Stimulated activated CD4-positive, alpha-beta T cell treated with anti-CD3 and anti-CD28 coated beads, Interleukin-2, amount 100 ng/mL, for 48 hours (primary cell): ENCODE data around the gene RNU2-63P.
A peak's percentile ranks its signal among the peaks of the same experiment; 100 is the strongest.
"Not testable (repeated sequence)": the region's sequence is repeated elsewhere in the genome, so short reads cannot be mapped to it uniquely, and the experiment has no call there.

ENCODE experiments used
- DNase-seq, 2 donors: peaks; one replicate each; pipeline ENCODE4 v3.0.0-alpha.2; 2020

RNU2-63P gene

DNA sequence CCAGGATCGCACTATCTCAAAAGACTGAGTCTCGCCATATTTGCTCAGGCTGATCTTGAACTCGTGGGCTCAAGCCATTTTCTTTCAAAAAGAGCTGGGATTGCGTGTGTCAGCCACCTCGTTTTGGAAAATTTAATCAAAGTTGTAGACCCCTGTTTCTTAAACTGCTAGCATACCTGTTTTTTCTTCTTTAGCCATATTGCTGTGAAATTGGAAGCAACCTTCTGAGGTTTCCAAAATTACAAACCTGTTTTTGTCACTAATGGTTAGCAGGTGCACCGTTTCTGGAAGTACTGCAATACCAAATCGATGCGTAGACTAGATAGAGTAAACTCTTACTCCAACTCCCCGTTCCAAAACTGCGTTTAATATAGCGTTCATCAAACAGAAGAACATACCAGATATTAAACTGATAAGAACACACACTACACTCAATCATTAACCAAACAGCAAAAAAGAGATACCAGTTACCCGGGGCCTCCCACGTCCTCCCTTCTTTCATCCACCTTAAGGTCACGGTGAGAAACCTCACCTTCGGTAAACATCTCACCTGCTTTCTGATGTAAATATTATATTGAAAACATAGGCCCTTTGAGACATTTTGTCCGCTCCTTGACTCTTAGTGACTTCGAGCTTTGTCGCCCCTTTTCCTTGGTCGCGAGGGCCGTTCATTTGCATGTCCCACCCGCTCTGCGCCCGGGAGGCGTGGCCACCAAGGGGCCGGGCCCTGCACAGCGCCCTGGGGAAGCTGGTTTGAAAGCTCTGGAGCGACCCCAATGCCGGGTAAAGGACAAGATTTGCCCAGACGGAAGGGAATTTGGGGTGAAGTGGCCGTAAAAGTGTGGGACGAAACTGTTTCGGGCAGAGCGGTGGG, at the start of gene RNU2-63P:
Gene RNU2-63P, minus strand, starts transcription at position 462 of the 874 bp plus-strand sequence.
- DNase-seq, result peak; percentile 65 to 74

DNA sequence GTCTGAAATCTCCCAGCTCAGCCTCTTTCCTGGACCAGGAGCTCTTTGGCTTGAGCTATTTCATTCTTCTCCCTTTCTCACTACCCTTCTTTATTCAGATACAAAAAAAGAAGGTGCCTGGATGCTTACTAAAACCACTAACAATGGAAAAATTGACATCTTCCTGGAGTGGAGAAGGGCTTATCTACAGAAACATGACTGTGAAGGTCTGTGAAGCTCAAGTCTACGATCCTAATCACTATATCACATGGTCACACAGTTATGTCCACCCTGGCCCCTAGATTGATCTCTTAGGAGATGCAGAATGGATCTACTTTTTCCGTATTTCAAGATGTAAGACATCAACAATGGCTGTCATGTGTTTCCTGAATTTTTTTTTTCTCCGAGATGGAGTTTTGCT, 44.9 kb upstream of the RNU2-63P start:
- DNase-seq, result no peak

DNA sequence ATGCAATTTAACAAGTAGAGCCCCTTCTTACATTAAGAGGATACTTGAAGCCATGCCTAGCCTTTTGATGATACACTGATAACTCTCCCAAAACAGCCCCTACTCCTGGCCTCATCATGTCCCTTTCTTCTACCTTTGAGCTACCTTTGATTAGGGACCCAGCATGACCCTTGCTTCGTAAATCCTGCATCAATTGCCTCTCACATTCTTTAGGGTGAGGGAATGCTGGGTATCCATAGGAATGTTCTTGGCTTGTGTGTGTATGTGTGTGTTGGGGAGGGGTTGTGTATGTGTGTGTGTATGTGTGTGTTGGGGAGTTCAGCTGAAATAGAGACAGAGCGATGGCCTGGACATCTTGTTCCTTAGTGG, 44.5 kb upstream of the RNU2-63P start:
- no peak for DNase-seq

DNA sequence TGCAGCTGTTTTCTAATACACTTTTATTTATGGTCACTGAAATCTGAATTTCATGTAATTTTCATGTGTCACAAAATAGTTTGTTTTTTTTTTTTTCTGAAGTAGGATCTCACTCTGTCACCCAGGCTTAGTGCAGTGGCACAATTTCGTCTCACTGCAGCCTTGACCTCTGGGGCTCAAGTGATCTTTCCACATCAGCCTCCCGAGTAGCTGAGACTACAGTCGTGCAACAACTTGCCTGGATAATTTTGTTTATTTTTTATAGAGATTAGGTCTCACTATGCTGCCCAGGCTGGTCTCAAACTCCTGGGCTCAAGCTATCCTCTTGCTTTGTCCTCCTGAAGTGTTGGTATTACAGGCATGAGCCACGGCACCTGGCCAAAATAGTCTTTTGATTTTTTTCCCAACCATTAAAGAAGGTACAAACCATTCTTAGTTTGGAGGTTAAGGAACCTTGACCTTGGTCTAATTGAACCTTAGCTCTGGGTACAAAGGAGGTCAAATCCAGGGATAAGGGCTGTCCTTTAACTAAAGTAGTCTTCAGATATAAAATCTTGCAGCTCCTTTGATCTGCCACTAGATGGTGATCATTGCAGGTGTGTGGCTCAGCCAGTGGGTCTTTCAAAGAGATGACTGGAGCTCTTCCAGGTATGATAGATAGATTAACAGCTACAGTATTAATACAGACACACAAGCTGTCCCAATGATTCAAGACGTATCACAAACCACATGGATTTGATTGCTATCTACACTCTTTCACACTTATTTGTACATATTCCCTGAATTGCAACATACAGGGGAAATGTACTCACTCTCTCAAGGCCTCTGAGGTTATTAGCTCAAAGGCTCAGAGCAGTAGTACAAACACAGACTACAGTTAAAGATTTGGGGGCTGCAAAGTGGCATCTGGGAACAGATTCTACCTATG, 43.9 kb upstream of the RNU2-63P start:
- DNase-seq, result no peak

DNA sequence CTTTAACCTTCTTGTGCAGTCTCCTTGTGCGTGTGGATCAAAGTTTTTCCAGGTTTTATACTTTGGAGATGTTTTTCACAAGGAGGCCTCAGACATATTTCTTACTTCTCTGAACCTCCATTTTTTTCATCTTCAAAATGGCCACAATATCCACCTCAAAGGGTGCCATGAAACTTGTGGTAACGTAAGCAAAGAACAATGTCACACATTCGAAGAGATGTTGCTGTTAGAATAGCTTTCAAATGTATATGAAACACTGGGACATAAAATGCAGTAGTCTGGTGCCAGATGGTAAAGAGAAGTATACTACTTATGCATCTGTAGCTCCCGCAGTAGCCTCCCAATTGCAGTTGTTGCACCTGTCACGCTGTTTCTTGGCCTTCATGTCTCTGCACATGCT, 41.8 kb upstream of the RNU2-63P start:
- DNase-seq, result no peak

DNA sequence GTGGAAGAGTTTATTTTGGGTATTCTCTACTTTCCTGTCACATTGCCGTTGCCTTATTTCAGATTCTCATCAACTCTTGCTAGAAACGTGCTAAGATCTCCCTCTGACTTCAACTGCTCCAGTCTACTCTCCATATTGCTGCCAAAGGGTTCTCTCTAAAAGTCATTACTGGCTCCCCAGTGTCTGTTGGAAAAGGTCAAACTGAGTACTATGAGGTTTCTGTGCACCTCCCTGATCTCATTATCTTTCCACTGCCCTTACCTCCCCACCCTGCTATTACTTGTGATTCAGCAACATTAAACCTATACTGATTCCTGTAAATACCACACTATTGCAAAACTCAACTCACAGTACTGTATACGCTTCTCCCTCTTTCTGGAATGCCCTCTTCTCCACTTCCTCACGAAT, 41.1 kb upstream of the RNU2-63P start:
- no peak for DNase-seq

DNA sequence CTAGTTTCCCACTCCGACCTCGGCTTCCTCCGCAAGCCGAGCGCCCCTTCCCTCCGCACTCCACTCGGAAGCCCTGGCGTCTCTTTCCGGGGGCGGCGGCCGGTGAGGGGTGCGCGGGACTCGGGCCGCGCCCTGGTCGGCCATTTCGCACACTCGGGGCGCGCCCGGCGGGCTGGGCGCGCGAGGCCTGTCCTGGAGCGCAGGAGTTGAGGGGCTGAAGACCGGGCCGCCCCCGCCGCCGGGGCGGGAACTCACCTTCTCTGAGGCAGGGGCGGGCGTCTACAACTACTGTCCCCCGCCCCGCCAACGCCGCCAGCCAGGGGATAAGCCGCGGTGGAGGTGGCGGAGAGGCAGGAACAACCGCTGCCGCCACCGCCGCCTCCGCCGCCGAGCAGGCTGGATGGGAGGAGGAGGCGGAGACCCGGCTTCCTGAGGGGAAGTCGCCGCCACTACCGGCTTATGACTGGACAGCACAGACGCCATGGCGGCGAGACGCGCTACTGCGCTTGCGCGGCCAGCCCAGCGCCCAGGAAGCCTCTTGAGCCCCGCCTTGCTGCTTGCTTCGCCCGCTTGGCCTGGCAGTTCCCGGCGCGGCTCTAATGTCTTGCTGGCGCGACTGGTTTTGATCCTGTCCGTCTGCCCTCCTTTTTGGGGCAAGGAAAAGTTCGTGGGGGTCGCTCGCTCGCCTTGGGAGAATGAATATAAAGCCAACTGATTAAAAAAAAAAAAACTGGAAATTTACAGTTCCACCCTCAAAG, 39.2 kb upstream of the RNU2-63P start, which contains the start of gene KRCC1:
Gene KRCC1, minus strand, starts transcription at position 413 of the 758 bp plus-strand sequence. CDS start 27,220 bp downstream, outside the sequence.
- DNase-seq, result peak; percentile 81 to 86

DNA sequence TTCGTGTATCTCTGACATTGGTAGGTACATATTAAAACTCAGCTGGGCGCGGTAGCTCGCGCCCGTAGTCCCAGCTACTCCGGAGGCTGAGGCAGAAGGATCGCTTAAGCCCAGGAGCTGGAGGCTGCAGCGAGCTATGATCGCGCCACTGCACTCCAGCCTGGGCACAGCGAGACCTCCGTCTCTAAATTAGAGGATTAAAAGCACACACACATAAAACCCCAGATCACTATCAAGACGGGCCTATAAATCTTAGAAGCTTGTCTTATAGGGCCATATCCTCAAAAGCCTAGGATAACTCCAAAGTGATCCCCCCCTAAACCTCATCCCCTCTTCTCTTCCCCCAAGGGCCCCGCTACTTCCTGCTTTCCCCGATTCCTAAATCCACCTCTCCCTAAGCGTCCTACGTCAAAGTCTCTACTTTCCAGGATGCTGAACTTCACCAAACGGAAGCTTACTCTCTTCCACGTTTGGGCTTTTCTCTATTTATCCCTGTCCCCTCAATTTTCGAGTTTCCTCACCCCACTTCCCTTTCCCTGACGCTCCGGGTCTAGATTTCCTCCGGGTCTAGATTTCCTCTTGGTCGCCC, 38.5 kb upstream of the RNU2-63P start:
- no peak for DNase-seq

DNA sequence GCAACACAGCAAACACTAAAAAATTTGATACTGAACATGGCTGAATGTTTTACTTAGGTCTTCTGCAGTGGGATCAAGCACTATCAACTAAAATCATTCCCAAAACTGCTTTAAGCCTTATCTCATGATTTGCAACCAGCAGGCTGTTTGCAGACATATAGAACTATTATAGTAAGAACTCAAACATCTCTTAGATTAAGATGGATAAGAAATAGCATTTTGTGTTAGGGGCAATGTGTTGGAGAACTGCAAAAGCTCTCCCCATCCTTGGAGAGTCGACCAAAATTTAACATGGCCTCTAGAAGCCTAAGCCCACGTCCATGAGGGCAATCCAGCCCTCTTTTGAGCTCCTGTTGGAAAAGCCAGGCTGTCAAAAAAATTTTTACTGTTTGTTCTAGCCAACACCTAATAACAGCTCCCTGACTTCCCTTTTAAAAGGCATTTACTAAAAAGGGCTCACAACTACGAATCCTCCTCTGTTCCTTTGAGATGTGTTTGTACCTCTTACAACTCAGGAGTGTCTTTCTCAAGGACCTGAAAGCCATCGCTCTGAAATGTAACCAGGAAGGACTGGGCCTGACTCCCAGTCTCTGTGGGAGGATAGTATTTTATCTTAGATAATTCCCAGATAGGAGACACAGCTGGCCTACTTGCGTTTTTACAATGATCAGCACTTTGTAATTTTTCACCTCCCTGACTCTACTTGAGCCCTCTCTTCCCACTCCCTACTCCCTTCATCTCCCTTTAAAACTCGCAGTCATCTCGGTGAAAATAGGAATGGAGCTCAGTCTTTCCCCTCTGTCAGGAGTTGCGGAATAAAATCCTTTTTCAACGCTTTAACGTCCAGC, 37.8 kb upstream of the RNU2-63P start:
- no peak for DNase-seq

DNA sequence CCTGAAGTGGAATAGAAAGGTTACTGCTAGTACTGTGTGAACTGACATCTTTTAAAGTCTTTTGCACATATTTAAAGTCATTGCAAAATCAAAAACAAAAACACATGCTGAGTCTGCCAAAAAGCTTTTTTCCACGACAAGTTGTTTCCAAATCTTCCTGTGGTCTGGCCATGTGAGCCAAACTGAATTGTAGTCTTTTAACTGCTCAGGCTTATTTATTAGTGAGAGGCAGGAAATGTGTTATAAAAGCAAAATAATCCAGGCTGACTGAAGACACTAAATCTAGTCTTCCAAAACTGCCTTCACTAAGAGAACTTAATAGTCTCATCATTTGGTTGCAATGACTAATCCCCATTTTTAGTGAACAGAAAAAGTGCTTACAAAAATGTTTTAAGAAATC, 36.9 kb upstream of the RNU2-63P start:
- DNase-seq, result no peak

DNA sequence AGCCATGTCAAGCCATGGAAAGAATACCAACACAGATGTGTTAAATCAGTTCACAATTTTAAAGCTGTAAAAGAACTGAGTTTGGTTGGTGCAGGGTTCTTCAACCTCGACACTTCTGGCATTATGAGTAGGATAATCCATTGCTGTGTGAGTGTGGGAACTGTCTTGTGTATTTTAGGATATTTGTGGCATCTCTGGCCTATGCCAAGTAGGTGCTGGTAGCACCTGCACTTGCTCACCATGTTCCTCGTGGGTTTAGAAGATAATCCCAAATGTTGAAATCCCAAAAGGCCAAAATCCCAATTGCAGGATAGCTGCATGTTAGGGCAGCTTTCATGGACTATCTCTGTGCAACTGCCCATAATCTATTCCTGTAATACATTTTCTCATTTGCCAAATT, 35.4 kb upstream of the RNU2-63P start:
- DNase-seq, result no peak

DNA sequence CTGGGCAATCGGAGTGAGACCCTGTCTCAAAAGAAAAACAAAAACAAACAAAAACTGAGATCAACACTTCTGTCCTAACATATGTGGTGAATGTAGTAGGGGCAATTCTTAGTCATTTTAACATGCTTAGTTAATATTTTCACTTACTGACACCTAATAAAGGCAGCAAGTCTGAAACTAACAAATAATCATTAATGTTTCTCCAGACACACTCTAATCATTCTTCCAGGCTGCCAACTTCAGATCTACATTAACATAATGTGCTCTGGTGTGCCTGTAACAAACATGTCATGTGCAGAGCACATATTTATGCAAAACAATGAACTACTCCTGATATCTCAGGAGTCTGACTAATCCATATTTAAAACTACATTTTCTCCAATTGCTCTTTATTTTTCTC, 33.3 kb upstream of the RNU2-63P start:
- no peak for DNase-seq

DNA sequence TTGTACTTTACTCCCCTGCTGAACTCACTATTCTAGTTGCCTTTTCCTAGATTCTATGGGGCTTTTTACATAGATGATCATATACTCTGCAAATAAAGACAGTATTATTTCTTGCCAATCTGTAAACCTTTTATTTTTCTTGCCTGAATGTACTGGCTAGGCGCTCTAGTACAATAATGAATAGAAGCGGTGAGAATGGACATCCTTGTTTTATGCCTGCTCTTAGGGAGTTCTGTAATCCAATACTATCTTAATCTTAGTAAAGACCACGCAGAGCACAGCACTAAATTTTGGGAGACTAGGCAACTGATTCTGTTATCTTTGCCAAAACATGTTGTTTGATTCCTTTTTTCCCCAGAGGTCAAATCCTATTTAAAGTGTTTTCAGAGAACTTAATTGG, 32.2 kb upstream of the RNU2-63P start:
- no peak for DNase-seq

DNA sequence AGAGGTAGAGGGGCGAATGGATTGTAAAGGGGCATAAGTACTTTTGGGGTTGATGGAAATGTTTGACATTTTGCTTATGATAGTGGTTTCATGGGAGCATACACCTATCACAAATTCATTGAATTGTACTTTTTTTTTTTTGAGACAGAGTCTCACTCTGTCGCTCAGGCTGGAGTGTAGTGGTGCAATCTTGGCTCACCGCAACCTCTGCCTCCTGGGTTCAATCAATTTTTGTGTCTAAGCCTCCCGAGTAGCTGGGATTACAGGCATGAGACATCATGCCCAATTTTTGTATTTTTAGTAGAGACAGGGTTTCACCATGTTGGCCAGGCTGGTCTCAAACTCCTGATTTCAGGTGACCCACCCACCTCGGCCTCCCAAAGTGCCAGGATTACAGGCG, 29.2 kb upstream of the RNU2-63P start:
- not testable (repeated sequence) for DNase-seq

DNA sequence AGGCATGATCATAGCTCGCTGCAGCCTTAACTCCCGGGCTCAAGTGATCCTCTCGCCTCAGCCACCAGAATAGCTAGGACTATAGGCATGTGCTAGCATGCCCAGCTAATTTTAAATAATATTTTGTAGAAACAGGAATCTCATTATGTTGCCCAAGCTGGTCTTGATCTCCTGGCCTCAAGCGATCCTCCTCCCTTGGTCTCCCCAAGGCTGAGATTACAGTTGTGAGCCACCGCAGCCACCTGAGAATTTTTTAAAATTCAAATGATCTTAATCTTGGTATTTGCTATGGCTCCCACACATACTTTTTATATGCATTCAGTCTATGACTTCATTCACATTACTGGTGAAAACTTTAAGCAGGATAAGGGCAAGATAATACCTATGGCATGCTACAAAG, 26.1 kb upstream of the RNU2-63P start:
- no peak for DNase-seq

DNA sequence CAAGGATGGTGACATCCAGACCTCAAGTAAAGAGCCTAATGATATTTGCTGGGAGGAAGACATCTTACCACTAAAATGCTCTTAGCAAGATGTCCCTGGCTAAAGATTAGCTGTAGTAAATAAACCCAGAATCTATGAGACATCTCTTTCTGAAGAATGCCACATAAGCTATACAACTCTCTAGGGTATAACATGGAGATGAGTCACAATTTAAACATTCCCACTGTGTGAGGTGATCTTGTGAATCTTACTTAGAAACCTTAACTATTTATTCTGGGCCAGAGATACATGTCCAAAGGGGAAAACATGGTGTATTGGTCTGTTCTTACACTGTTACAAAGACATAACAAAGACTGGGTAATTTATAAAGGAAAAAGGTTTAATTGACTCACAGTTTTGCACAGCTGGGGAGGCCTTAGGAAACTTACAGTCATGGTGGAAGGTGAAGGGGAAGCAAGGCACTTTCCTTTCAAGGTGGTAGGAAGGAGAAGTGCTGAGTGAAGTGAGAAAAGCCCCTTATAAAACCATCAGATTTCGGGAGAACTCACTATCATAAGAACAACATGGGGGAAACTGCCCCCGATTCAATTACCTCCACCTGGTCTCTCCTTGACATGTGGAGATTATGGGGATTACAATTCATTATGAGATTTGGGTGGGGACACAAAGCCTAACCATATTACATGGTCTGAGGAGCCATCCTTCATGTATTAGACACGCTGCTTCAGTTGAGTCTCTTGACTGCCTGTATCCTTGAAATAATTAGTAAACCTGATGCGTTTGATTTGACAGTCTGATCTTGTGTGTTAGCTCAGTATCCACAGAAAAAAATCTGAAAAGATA, 22.1 kb upstream of the RNU2-63P start:
- DNase-seq, result no peak

DNA sequence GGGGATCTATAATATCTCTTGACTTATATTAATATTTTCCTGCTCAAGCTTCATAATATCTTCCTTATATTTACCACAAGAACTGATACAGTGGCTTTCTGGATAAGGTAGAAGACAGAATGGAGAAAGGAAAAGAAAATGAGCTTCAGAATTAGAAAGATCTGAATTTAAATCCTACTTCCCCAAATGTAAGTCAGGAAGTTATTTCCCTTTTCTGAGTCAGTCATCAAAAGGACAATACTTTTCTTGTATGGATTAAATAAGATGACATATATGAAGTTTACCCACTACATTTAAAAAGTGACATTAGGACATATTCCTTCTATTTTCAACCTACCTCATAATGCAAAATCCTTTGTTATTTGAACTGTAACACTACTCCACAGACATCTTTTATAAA, 20.3 kb upstream of the RNU2-63P start:
- no peak for DNase-seq

DNA sequence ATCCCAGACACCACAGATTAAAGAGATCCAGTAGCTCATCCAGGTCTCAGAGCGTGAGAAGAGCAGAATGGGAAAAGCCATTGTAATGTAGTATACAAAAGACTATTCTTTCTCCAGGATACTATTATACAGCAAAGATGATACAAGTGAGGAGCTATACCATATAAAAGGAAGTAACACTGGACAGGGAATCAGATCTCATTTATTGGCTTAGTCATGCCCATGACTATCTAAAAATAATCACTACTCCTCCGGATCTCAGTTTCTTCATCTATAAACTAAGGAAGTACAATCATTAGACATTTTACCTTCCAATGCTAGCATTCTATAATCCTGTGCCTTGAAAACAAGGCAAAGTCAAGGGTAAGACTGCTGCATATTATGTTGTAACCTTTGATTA, 19.8 kb upstream of the RNU2-63P start:
- DNase-seq, result no peak

DNA sequence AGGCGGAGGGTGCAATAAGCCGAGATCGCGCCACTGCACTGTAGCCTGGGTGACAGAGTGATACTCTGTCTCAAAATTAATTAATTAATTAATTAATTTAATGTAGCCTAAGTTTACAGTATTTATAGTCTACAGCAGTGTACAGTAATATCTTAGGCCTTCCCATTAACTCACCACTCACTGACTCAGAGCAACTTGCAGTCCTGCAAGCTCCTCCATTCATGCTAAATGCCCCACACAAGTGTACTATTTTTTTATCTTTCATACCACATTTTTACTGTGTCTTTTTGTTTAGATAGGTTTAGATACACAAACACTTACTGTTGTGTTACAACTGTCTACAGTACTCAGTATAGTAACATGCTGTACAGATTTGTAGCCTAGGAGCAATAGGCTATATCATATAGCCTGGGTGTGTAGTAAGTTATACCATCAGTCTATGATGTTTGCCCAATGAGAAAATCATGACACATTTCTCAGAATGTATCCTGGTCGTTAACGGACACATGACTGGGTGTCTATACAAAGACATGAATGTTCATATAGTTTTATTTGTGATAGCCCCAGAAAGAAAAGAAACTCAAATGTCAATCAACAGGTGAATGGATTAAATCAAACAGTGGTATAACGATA, 15.8 kb upstream of the RNU2-63P start:
- no peak for DNase-seq

DNA sequence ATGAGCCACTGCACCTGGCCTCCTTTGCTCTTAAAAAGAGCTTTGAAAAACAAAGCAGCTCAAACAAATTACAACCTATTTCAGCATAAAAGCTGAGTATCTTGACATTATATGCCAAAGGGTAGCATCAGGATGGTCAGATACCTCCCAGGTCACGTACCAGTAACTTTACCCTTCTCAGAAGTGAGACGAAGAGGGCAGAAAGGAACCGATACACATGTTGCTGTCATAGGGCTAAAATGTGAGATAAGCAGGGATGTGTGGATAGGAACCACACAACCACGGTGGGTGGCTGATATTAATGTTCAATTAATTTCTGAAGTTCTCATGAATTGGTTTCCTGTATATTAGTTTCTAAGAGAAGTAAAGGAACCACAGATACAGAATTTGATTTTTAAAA, 12.6 kb upstream of the RNU2-63P start:
- no peak for DNase-seq
